DOHH2 (cell line): ENCODE measurements around the gene NELFCD.

Source experiments
- H3F3A ChIP-seq: fragments of 200-600 bp; sonication (generic), shearing (Covaris generic); 2 replicates; pipeline ENCODE4 v1.6.0; 2016; ENCODE audit warnings: antibody characterized with exemption, mild to moderate bottlenecking; ENCODE audit not compliant: control insufficient read depth, insufficient read depth
- H3K27ac ChIP-seq: fragments of 200-600 bp; sonication (generic); 2 replicates; pipeline ENCODE4 v1.5.1; 2014; ENCODE audit warnings: low read depth, mild to moderate bottlenecking, low read length, moderate library complexity
- H3K27me3 ChIP-seq: fragments of 200-600 bp; sonication (generic); 2 replicates; pipeline ENCODE4 v1.6.1; 2014; ENCODE audit warnings: mild to moderate bottlenecking, low read length, mixed read lengths; ENCODE audit not compliant: control insufficient read depth
- H3K36me3 ChIP-seq: fragments of 200-600 bp; sonication (generic); 2 replicates; pipeline ENCODE4 v1.6.1; 2014; ENCODE audit warnings: mild to moderate bottlenecking, low read length, moderate library complexity, mixed read lengths; ENCODE audit not compliant: control insufficient read depth
- H3K4me1 ChIP-seq: fragments of 200-600 bp; sonication (generic); 2 replicates; pipeline ENCODE4 v1.6.1; 2014; ENCODE audit warnings: mild to moderate bottlenecking, low read length, mixed read lengths; ENCODE audit not compliant: control insufficient read depth
- H3K4me2 ChIP-seq: fragments of 200-600 bp; sonication (generic); 2 replicates; pipeline ENCODE4 v1.6.0; 2014; ENCODE audit warnings: mild to moderate bottlenecking, low read length, moderate library complexity
- H3K4me3 ChIP-seq: fragments of 200-600 bp; sonication (generic); 2 replicates; pipeline ENCODE4 v1.5.1; 2014; ENCODE audit warnings: mild to moderate bottlenecking, low read length, mixed read lengths
- H3K79me2 ChIP-seq: fragments of 200-600 bp; sonication (generic); 2 replicates; pipeline ENCODE4 v1.6.1; 2014; ENCODE audit warnings: mild to moderate bottlenecking, low read length, mixed read lengths; ENCODE audit not compliant: control insufficient read depth
- H3K9me2 ChIP-seq: fragments of 200-600 bp; sonication (generic); replicated peaks from 2 replicates; pipeline ENCODE4 v1.6.1; 2014; ENCODE audit warnings: mild to moderate bottlenecking, low read length, mixed read lengths; ENCODE audit not compliant: control insufficient read depth
- H3K9me3 ChIP-seq: fragments of 200-600 bp; sonication (generic); 2 replicates; pipeline ENCODE4 v1.6.1; 2014; ENCODE audit warnings: antibody characterized with exemption, low read length, mixed read lengths; ENCODE audit not compliant: control insufficient read depth, insufficient read depth
- H4K20me1 ChIP-seq: fragments of 200-600 bp; sonication (generic); 2 replicates; pipeline ENCODE4 v1.6.0; 2014; ENCODE audit warnings: low read depth, mild to moderate bottlenecking, antibody characterized with exemption, low read length, moderate library complexity; ENCODE audit not compliant: control insufficient read depth, insufficient read depth
- CTCF ChIP-seq: fragments of 200-600 bp; sonication (generic); IDR thresholded peaks from one replicate; pipeline ENCODE4 v1.5.1; 2014; ENCODE audit warnings: antibody characterized with exemption, mild to moderate bottlenecking, low read depth, low read length; ENCODE audit not compliant: poor library complexity, severe bottlenecking
- EZH2phosphoT487 ChIP-seq: fragments of 200-600 bp; sonication (generic); IDR thresholded peaks from 2 replicates; pipeline ENCODE4 v1.6.1; 2017; ENCODE audit warnings: borderline replicate concordance, mild to moderate bottlenecking, antibody characterized with exemption, low read length, moderate library complexity, mixed read lengths

Gene NELFCD

GRCh38 chr20:59022754-59023153 lies 41.7 kb downstream of the NELFCD start:
- H3K4me2 ChIP-seq = no peak overlapping the region
- 0 out of 2 replicates have a peak, but pooled peaks cover 8% of the 10 kb centered on the region for H3F3A ChIP-seq
- H3K9me3 ChIP-seq = no peaks in the 10 kb centered on the region
- no peaks in the 10 kb centered on the region for H3K9me2 ChIP-seq
- no peaks in the 10 kb centered on the region for H3K27me3 ChIP-seq
- H3K79me2 ChIP-seq = peaks cover 22% of the 10 kb centered on the region
- peaks cover 54% of the 10 kb centered on the region for H3K36me3 ChIP-seq
- H3K27ac ChIP-seq = no peak overlapping the region
- H4K20me1 ChIP-seq = peaks cover 9% of the 10 kb centered on the region; the same call in 1 of the 2 replicates
- no peak overlapping the region for H3K4me3 ChIP-seq
- peaks cover under 1% of the 10 kb centered on the region; the same call in 1 of the 2 replicates for H3K4me1 ChIP-seq
- no peak for TF ChIP-seq EZH2phosphoT487
- TF ChIP-seq CTCF = no peak

- Histone ChIP-seq H3K4me1 (peaks cover 3% of the 10 kb centered on the region), H3K27ac (no peak overlapping the region), H3K9me2 (no peaks in the 10 kb centered on the region), H3K4me3 (no peak overlapping the region), H3K79me2 (peaks cover 31% of the 10 kb centered on the region), H3K9me3 (no peaks in the 10 kb centered on the region), H3K4me2 (no peak overlapping the region), H3K36me3 (peaks cover 63% of the 10 kb centered on the region), H3K27me3 (no peaks in the 10 kb centered on the region), H3F3A (0 out of 2 replicates have a peak, but pooled peaks cover 8% of the 10 kb centered on the region), H4K20me1 (peaks cover 9% of the 10 kb centered on the region; the same call in 1 of the 2 replicates)
- TF ChIP-seq CTCF (no peak), EZH2phosphoT487 (no peak)
Observed at GRCh38 chr20:59023616-59024015, 42.6 kb downstream of the NELFCD start.

- H3K4me3 ChIP-seq = no peak overlapping the region
- peaks cover 68% of the 10 kb centered on the region for H3K36me3 ChIP-seq
- H4K20me1 ChIP-seq = peaks cover 12% of the 10 kb centered on the region; the same call in 1 of the 2 replicates
- no peaks in the 10 kb centered on the region for H3K9me2 ChIP-seq
- H3K9me3 ChIP-seq = no peaks in the 10 kb centered on the region
- H3K27ac ChIP-seq = no peak overlapping the region
- TF ChIP-seq CTCF = no peak
- TF ChIP-seq EZH2phosphoT487 = no peak
- peaks cover 36% of the 10 kb centered on the region for H3K79me2 ChIP-seq
- peaks cover 8% of the 10 kb centered on the region for H3K4me1 ChIP-seq
- no peak overlapping the region for H3K4me2 ChIP-seq
- H3F3A ChIP-seq = 0 out of 2 replicates have a peak, but pooled peaks cover 8% of the 10 kb centered on the region
- no peaks in the 10 kb centered on the region for H3K27me3 ChIP-seq
Observed at GRCh38 chr20:59024111-59024530, 43.1 kb downstream of the NELFCD start.
